Pancreas (tissue), 10 donors: ENCODE measurements around the gene B4GALT5. TPM values are rescaled to one million over a fixed set of nuclear protein-coding genes. Genes with fewer than 3 reads are reported as not detected.
A peak's percentile ranks its signal among the peaks of the same experiment; 100 is the strongest.
"Not testable (repeated sequence)": the region's sequence is repeated elsewhere in the genome, so short reads cannot be mapped to it uniquely, and the experiment has no call there.

ENCODE experiments used
- ATAC-seq, 4 donors: fragments of 200-7000 bp; cut with Tn5 transposase; one replicate each; pipeline versions ENCODE4 v1.8.0 to v1.9.1; 2020; ENCODE audit warnings: mild to moderate bottlenecking in 4 of 4, moderate library complexity in 4 of 4
- DNase-seq, 6 donors: peaks; one replicate each; pipeline ENCODE4 v3.0.0-alpha.2; 2020
- FAIRE-seq: peaks from 2 replicates; lab custom pipeline; 2012; peaks lifted over from hg19 to GRCh38; lab: Jason Lieb, UNC
- H3K27ac ChIP-seq, 4 donors: fragments of 200-600 bp; sonication (generic); 1 replicate in 3 of 4; 2 replicates in 1 of 4; pipeline versions ENCODE4 v1.5.0 to v1.8.0; 2020
- H3K27me3 ChIP-seq, 4 donors: fragments of 200-600 bp; one replicate each; pipeline ENCODE4 v1.8.0; 2021
- H3K36me3 ChIP-seq, 3 donors: fragments of 200-600 bp; sonication (generic) in 1 of 3; one replicate each; pipeline versions ENCODE4 v1.5.0 to v1.8.0; 2020 to 2021
- H3K4me1 ChIP-seq, 3 donors: fragments of 200-600 bp; one replicate each; pipeline ENCODE4 v1.8.0; 2021
- H3K4me3 ChIP-seq, 4 donors: fragments of 200-600 bp; sonication (generic) in 2 of 4; one replicate each; pipeline versions ENCODE4 v1.5.0 to v1.8.0; 2020 to 2021
- H3K9me3 ChIP-seq, 4 donors: fragments of 200-600 bp; one replicate each; pipeline ENCODE4 v1.8.0; 2021
- CTCF ChIP-seq, 4 donors: fragments of 200-600 bp; sonication (generic) in 3 of 4; IDR thresholded peaks; one replicate each; pipeline versions ENCODE4 v1.5.0 to v1.8.0; 2021; ENCODE audit warnings: antibody characterized with exemption in 4 of 4
- WGBS, 2 donors: extraction: QIAGEN DNeasy Blood & Tissue Kit; methylation state at CpG; one replicate each; pipeline ENCODE4 v1.1.7; 2013; 5-methylcytosine and 5-hydroxymethylcytosine counted together
- intact Hi-C, 3 donors: fragments of 100-400 bp; cut with DNase I; formaldehyde crosslinking; loops; one replicate each; pipeline versions ENCODE4 v1.11.1 to v1.14.2; 2022
- polyA plus RNA-seq, 2 donors: library from polyadenylated mRNA; stranded (reverse); fragments of 200-250 nt; gene quantifications; one replicate each; pipeline ENCODE4 v1.2.3, GENCODE V29; 2013
- total RNA-seq, 6 donors: library from RNA; stranded (reverse); fragmentation: NEBNext Ultra II Directional in 4 of 6; extraction: Animal tissue kit (Norgen Biotek cat#: 25700) in 4 of 6; gene quantifications; one replicate each; pipeline versions ENCODE4 v1.2.1 to v1.2.4, GENCODE V29; 2021 to 2023
- donor health status: healthy with polysubstance abuse.
- donor health status: DM: no; HTN: no; CAD: no; lungs with moderate emphysema.
- donor health status: DM: no; HTN: no; CAD: no.
- donor health status: control.
- donor health status: control.
- donor health status: Bipolar disorder and iron deficiency.
- donor health status: DM: yes; HTN: yes; CAD: no.
- donor health status: DM: no; HTN: no; CAD: no.
- donor health status: DM: no; HTN: no; CAD: no.
- donor health status: DM: yes; HTN: yes; CAD: no.

Gene B4GALT5
- total and polyA plus RNA-seq, 8 donors: 5.1 to 28.2 (median 8.8) TPM

DNA sequence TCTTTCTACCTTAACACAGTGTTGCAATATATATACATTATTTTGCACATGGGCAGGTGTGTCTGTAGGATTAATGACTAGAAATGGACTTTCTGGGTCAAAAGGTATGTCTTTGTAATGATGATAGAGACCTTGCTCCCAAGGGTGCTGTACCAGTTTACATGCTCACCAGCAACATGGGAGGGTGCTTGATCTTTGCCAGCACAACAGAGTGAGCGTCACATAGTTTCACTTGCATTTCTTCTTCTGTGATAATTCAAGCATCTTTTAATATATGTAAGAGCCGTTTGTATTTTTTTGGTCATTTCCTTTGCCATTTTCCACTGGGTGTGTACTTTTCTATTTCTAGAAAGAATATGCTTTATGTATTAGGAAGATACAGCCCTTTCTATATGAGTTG lies 23.6 kb upstream of the B4GALT5 start:
- H3K4me3 ChIP-seq: no peak overlapping the region
- no peak overlapping the region for H3K27ac ChIP-seq
- H3K9me3 ChIP-seq: no peaks in the 10 kb centered on the region
- H3K4me1 ChIP-seq: no peaks in the 10 kb centered on the region
- no peaks in the 10 kb centered on the region for H3K27me3 ChIP-seq
- 58 to 67% methylated on average over 2 of the region's 2 CpGs for WGBS, 2 donors
- DNase-seq (no peak), FAIRE-seq (no peak), ATAC-seq (no peak)
- H3K36me3 ChIP-seq: no peaks in the 10 kb centered on the region
- TF ChIP-seq CTCF (IDR thresholded peaks at IDR 0.05): no peak
- intact Hi-C loops: no loop called here

- FAIRE-seq: no peak
- Histone ChIP-seq H3K27me3 (no peaks in the 10 kb centered on the region), H3K4me3 (no peak overlapping the region), H3K27ac (no peak overlapping the region), H3K9me3 (no peaks in the 10 kb centered on the region), H3K4me1 (no peaks in the 10 kb centered on the region), H3K36me3 (no peaks in the 10 kb centered on the region)
- no peak for TF ChIP-seq CTCF (IDR thresholded peaks at IDR 0.05)
- no peak for ATAC-seq
- intact Hi-C loops: no loop called here
- WGBS, 2 donors: 78 to 88% methylated on average over 3 of the region's 3 CpGs
- DNase-seq: no peak
Observed at GRCh38 chr20:49729780-49730179, 16.1 kb upstream of the B4GALT5 start.

DNA sequence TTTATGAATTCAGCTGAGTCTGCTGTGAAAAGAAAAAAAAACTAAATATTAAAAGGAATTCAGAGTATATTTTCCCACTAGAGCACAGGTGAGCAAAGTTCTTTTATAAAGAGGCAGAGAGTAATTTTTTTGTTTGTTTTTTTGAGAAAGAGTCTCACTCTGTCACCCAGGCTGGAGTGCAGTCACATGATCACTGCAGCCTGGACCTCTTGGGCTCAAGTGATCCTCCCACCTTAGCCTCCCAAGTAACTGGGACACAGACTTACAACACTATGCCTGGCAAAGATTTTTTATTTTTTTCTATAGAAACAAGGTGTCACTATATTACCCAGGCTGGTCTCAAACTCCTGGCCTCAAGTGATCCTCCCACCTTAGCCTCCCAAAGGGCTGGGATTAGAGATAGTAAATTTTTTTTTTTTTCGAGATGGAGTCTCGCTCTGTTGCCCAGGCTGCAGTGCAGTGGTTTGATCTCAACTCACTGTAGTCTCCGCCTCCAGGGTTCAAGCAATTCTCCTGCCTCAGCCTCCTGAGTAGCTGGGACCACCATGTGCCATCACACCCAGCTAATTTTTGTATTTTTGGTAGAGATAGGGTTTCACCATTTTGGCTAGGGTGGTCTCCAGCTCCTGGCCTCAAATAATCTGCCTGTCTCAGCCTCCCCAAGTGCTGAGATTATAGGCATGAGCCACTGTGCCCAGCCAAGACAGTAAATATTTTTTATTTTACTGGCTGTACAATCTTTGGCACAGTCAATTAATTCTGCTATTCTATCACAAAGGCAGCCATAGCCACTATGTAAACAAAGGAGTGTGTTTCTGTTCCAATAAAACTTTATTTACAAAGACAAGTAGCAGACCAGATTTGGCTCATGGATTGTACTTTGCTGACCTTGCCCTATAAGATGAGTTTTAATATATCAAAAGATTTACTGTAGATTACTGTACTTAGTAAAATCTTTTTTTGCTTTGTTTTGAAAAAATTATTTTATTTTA lies 14.5 kb upstream of the B4GALT5 start:
- Histone ChIP-seq H3K27ac (no peak overlapping the region), H3K9me3 (no peaks in the 10 kb centered on the region), H3K4me3 (no peak overlapping the region), H3K36me3 (no peaks in the 10 kb centered on the region), H3K4me1 (no peaks in the 10 kb centered on the region), H3K27me3 (no peaks in the 10 kb centered on the region)
- intact Hi-C loops: no loop called here
- WGBS, 2 donors: 85 to 93% methylated on average over 3 of the region's 3 CpGs
- no peak for FAIRE-seq
- TF ChIP-seq CTCF (IDR thresholded peaks at IDR 0.05): no peak
- DNase-seq: no peak
- no peak for ATAC-seq

DNA sequence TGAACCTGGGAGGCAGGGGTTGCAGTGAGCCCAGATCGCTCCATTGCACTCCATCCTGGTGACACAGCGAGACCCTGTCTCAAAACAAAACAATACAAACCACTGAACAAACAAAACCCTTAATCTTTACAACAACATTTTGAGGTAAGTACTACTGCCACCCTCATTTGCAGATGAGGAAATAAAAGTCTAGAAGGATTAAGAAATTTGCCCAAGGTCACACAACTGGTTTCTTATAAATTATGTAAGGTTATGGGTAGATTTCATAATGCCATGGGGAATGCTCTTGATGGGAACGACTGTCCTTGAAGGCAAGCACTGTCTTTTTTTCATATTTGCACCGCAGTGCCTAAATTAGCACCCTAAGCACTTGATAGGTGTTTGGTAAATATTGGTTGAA lies 13.8 kb upstream of the B4GALT5 start:
- H3K9me3 ChIP-seq: no peaks in the 10 kb centered on the region
- no peak for TF ChIP-seq CTCF (IDR thresholded peaks at IDR 0.05)
- ATAC-seq (no peak), DNase-seq (no peak), FAIRE-seq (no peak)
- 84 to 90% methylated on average over 4 of the region's 4 CpGs for WGBS, 2 donors
- H3K36me3 ChIP-seq: no peaks in the 10 kb centered on the region
- intact Hi-C loops: no loop called here
- no peaks in the 10 kb centered on the region for H3K4me1 ChIP-seq
- no peaks in the 10 kb centered on the region for H3K27me3 ChIP-seq
- no peak overlapping the region for H3K27ac ChIP-seq
- no peak overlapping the region for H3K4me3 ChIP-seq

DNA sequence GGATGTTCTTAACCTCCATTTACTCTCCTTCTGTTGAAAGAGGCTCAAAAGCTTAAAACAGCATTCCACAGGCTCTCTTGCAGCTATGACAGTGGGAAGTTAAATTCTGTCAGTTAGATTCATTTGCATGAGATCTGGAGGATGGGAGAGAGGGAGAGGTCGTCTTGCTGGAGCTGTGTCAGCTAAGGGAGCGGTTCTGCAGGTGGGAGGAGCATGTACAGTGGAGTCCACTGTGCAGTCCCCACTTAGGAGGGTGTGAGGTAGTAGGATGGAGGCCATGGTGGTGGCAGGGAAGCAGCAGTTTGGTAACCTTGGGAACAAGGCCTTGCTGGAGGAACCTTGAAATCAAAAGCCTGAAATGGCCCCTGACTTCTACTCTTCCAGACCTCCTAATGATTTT lies 12.0 kb upstream of the B4GALT5 start:
- no peaks in the 10 kb centered on the region for H3K9me3 ChIP-seq
- DNase-seq: no peak
- TF ChIP-seq CTCF (IDR thresholded peaks at IDR 0.05): no peak
- H3K27ac ChIP-seq: peak overlapping the region in 2 of 4 donors; percentile 27 to 38
- FAIRE-seq: no peak
- intact Hi-C loops: no loop called here
- no peaks in the 10 kb centered on the region for H3K36me3 ChIP-seq
- no peak for ATAC-seq
- H3K4me1 ChIP-seq: no peaks in the 10 kb centered on the region
- H3K4me3 ChIP-seq: no peak overlapping the region
- WGBS, 2 donors: 68 to 86% methylated on average over 2 of the region's 2 CpGs
- H3K27me3 ChIP-seq: no peaks in the 10 kb centered on the region

- FAIRE-seq, intact Hi-C loops, H3K9me3 ChIP-seq, H3K4me1 ChIP-seq, H3K36me3 ChIP-seq, H3K4me3 ChIP-seq, H3K27me3 ChIP-seq, DNase-seq, ATAC-seq: not testable (repeated sequence)
- WGBS, 2 donors: 84 to 85% methylated on average over 7 of the region's 7 CpGs
- peak overlapping the region in 2 of 4 donors; percentile 27 to 38 for H3K27ac ChIP-seq
Observed at GRCh38 chr20:49725224-49725606, 11.5 kb upstream of the B4GALT5 start.
